ENCODE results near the gene TEAD2. TPM values are rescaled to one million over a fixed set of nuclear protein-coding genes. Genes with fewer than 3 reads are reported as not detected.
"Not testable (repeated sequence)": the region's sequence is repeated elsewhere in the genome, so short reads cannot be mapped to it uniquely, and the experiment has no call there.

Gene TEAD2
- total and polyA plus RNA-seq, 8 donors: 36.3 to 136 (median 112) TPM

- Histone ChIP-seq H3K36me3 (peaks cover 0 to 13% of the 10 kb centered on the region in 2 donors), H3K4me1 (no peaks in the 10 kb centered on the region), H3K9me3 (peaks cover 0 to 19% of the 10 kb centered on the region in 2 donors), H3K27ac (no peak overlapping the region), H3K4me3 (no peak overlapping the region), H3K27me3 (no peaks in the 10 kb centered on the region)
- DNase-seq (no peak), ATAC-seq (no peak)
- TF ChIP-seq CTCF (IDR thresholded peaks at IDR 0.05): no peak
- intact Hi-C loops (cut with DNase I): no loop called here
Measured at GRCh38 chr19:49315111-49315510, 47.1 kb downstream of the TEAD2 start.

- H3K9me3 ChIP-seq: no peaks in the 10 kb centered on the region
- intact Hi-C loops (cut with DNase I): no loop called here
- ATAC-seq: no peak
- no peak for DNase-seq
- no peak for TF ChIP-seq CTCF (IDR thresholded peaks at IDR 0.05)
- no peak overlapping the region for H3K4me3 ChIP-seq
- H3K27ac ChIP-seq: no peak overlapping the region
- H3K36me3 ChIP-seq: peaks cover 0 to 13% of the 10 kb centered on the region in 2 donors
- H3K4me1 ChIP-seq: no peaks in the 10 kb centered on the region
- no peaks in the 10 kb centered on the region for H3K27me3 ChIP-seq
Measured at GRCh38 chr19:49309087-49309486, 53.1 kb downstream of the TEAD2 start.

GRCh38 chr19:49306734-49307133, 55.5 kb downstream of the TEAD2 start:
- DNase-seq; H3K27me3 ChIP-seq; H3K9me3 ChIP-seq; intact Hi-C loops (cut with DNase I); ATAC-seq; H3K4me1 ChIP-seq; H3K4me3 ChIP-seq; H3K27ac ChIP-seq: not testable (repeated sequence)
- H3K36me3 ChIP-seq: peaks cover 0 to 13% of the 10 kb centered on the region in 2 donors

GRCh38 chr19:49301866-49302252, 60.4 kb downstream of the TEAD2 start:
- DNase-seq (no peak), ATAC-seq (no peak)
- Histone ChIP-seq H3K4me1 (peaks cover 0 to 5% of the 10 kb centered on the region in 2 donors), H3K36me3 (no peaks in the 10 kb centered on the region), H3K27me3 (no peaks in the 10 kb centered on the region), H3K9me3 (no peaks in the 10 kb centered on the region), H3K27ac (no peak overlapping the region), H3K4me3 (no peak overlapping the region)
- TF ChIP-seq CTCF (IDR thresholded peaks at IDR 0.05): no peak
- intact Hi-C loops (cut with DNase I): no loop called here

GRCh38 chr19:49301165-49301865, 60.9 kb downstream of the TEAD2 start:
- intact Hi-C loops (cut with DNase I): no loop called here
- peak; percentile 99 for ATAC-seq
- Histone ChIP-seq H3K9me3 (no peaks in the 10 kb centered on the region), H3K27ac (no peak overlapping the region), H3K4me3 (no peak overlapping the region), H3K27me3 (no peaks in the 10 kb centered on the region), H3K4me1 (peaks cover 0 to 5% of the 10 kb centered on the region in 2 donors), H3K36me3 (no peaks in the 10 kb centered on the region)
- TF ChIP-seq CTCF (IDR thresholded peaks at IDR 0.05): peak; percentile 85 to 93
- peak; percentile 49 to 97 (median 74) for DNase-seq

GRCh38 chr19:49298653-49299052, 63.6 kb downstream of the TEAD2 start:
- H3K36me3 ChIP-seq; H3K27me3 ChIP-seq; H3K27ac ChIP-seq; H3K9me3 ChIP-seq; intact Hi-C loops (cut with DNase I); H3K4me3 ChIP-seq; ATAC-seq; DNase-seq; H3K4me1 ChIP-seq: not testable (repeated sequence)

All from left lung (tissue), 10 donors.